RWPE2 (cell line): Measurements from ENCODE around the gene WNT5B.

Source experiments
- ATAC-seq: fragments of 200-7000 bp; cut with Tn5 transposase; 3 replicates; pipeline ENCODE4 v1.9.1; 2021; ENCODE audit warnings: low read depth
- DNase-seq: peaks from one replicate; pipeline ENCODE4 v3.0.0-alpha.2; 2020; ENCODE audit warnings: low spot score
- H3K27ac ChIP-seq: fragments of 450-650 bp; 2 replicates; pipeline ENCODE4 v1.5.1; 2017; ENCODE audit warnings: mild to moderate bottlenecking; ENCODE audit not compliant: poor library complexity, severe bottlenecking
- H3K27me3 ChIP-seq: fragments of 250-450 bp; sonication (Bioruptor Pico); 2 replicates; pipeline ENCODE4 v1.5.1; 2021; ENCODE audit warnings: mild to moderate bottlenecking, moderate library complexity; ENCODE audit not compliant: insufficient read depth, poor library complexity, severe bottlenecking
- H3K36me3 ChIP-seq: fragments of 250-450 bp; sonication (Bioruptor Pico); 2 replicates; pipeline ENCODE4 v1.5.1; 2020; ENCODE audit warnings: low read depth, mild to moderate bottlenecking, moderate library complexity
- H3K4me1 ChIP-seq: fragments of 250-450 bp; sonication (Bioruptor Pico); 2 replicates; pipeline ENCODE4 v1.5.1; 2021; ENCODE audit warnings: mild to moderate bottlenecking, moderate library complexity; ENCODE audit not compliant: insufficient read depth, poor library complexity, severe bottlenecking
- H3K4me3 ChIP-seq: fragments of 250-450 bp; sonication (Bioruptor Pico); 2 replicates; pipeline ENCODE4 v1.5.1; 2021; ENCODE audit warnings: mild to moderate bottlenecking, moderate library complexity; ENCODE audit not compliant: severe bottlenecking
- H3K9me3 ChIP-seq: fragments of 250-450 bp; sonication (Bioruptor Pico); 2 replicates; pipeline ENCODE4 v1.5.1; 2021; ENCODE audit warnings: mild to moderate bottlenecking, moderate library complexity; ENCODE audit not compliant: severe bottlenecking
- CTCF ChIP-seq: fragments of 450-650 bp; IDR thresholded peaks from one replicate; pipeline ENCODE4 v1.5.1; 2017; ENCODE audit warnings: mild to moderate bottlenecking, moderate library complexity; ENCODE audit not compliant: poor library complexity, severe bottlenecking

WNT5B gene

GRCh38 chr12:1590221-1590979, 38.6 kb upstream of the WNT5B start:
- no peak for TF ChIP-seq CTCF
- Histone ChIP-seq H3K9me3 (no peaks in the 10 kb centered on the region), H3K27me3 (no peaks in the 10 kb centered on the region), H3K4me1 (peaks cover 27% of the 10 kb centered on the region), H3K36me3 (peaks cover 7% of the 10 kb centered on the region; the same call in 1 of the 2 replicates), H3K27ac (peak overlapping the region; percentile 1), H3K4me3 (no peak overlapping the region)
- ATAC-seq (no peak), DNase-seq (no peak)

- Histone ChIP-seq H3K4me3 (no peak overlapping the region), H3K4me1 (peaks cover 27% of the 10 kb centered on the region), H3K27ac (no peak overlapping the region), H3K9me3 (no peaks in the 10 kb centered on the region), H3K27me3 (no peaks in the 10 kb centered on the region), H3K36me3 (peaks cover 7% of the 10 kb centered on the region; the same call in 1 of the 2 replicates)
- peak; percentile 32 for TF ChIP-seq CTCF
- DNase-seq (no peak), ATAC-seq (peak; percentile 19; the same call in 1 of the 3 replicates)
These were observed 38.0 kb upstream of the WNT5B start for GRCh38 chr12:1591034-1591433.

- DNase-seq (no peak), ATAC-seq (no peak)
- H3K27ac ChIP-seq: no peak overlapping the region
- H3K4me1 ChIP-seq: peaks cover 27% of the 10 kb centered on the region
- no peaks in the 10 kb centered on the region for H3K27me3 ChIP-seq
- H3K4me3 ChIP-seq: peak overlapping the region; percentile 3
- H3K9me3 ChIP-seq: no peaks in the 10 kb centered on the region
- no peak for TF ChIP-seq CTCF
- H3K36me3 ChIP-seq: peaks cover 7% of the 10 kb centered on the region; the same call in 1 of the 2 replicates
These were observed 37.5 kb upstream of the WNT5B start for GRCh38 chr12:1591543-1591942.

- Histone ChIP-seq H3K27me3 (no peaks in the 10 kb centered on the region), H3K9me3 (no peaks in the 10 kb centered on the region), H3K27ac (peak overlapping the region; percentile 83), H3K36me3 (peaks cover 7% of the 10 kb centered on the region; the same call in 1 of the 2 replicates), H3K4me3 (peak overlapping the region; percentile 100), H3K4me1 (peaks cover 27% of the 10 kb centered on the region)
- ATAC-seq: peak; percentile 58
- peak; percentile 81 for DNase-seq
- no peak for TF ChIP-seq CTCF
These were observed 36.4 kb upstream of the WNT5B start for GRCh38 chr12:1592444-1593173.
